Uterus (tissue), 2 donors: ENCODE data around the gene PIK3R3.

Experiments
- CTCF ChIP-seq, 4 experiments: fragments of 200-600 bp in 2 of 4; fragments of 450-650 bp in 2 of 4; sonication (generic) in 2 of 4; IDR thresholded peaks; one replicate each; pipeline ENCODE4 v1.5.1; 2016 to 2019; ENCODE audit warnings: antibody characterized with exemption in 4 of 4, mild to moderate bottlenecking in 2 of 4, moderate library complexity in 1 of 4
- POLR2A ChIP-seq, 2 donors: fragments of 450-650 bp; IDR thresholded peaks; one replicate each; pipeline ENCODE4 v1.6.1; 2016; ENCODE audit warnings: antibody characterized with exemption in 2 of 2, mild to moderate bottlenecking in 1 of 2, moderate library complexity in 1 of 2

GRCh38 chr1:46148318-46148717, 15.9 kb upstream of the PIK3R3 start:
- TF ChIP-seq POLR2A (IDR thresholded peaks at IDR 0.05), result no peak
- no peak for TF ChIP-seq CTCF (IDR thresholded peaks at IDR 0.05)
